Measurements from ENCODE around the gene C1orf21. TPM values are rescaled to one million over a fixed set of nuclear protein-coding genes. Genes with fewer than 3 reads are reported as not detected.

The C1orf21 gene
- total RNA-seq, 2 experiments from 2014 or later: 2.7 to 4.1 TPM

DNA sequence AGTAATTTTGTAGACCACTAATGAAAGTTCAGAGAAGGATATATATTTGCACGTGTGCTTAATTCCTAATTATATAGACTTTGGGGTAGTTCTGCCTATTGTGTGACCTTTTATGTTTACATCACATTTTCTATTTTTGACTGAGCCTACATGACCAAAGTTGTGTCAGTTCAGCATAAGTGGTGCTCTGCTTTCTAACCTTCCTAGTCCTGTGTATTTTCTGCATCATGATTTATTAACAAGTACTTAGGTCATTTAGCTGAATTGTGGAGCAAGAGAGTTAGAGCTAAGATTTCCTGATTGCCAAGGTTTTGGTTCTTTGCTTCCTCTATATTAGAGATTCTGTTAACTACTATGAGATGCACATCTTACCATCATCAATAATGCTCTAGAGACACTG, 176.0 kb downstream of the C1orf21 start:
- H3K27ac Mint-ChIP-seq: no peak overlapping the region
- H3K4me3 Mint-ChIP-seq: no peak overlapping the region
- H3K4me1 Mint-ChIP-seq: no peaks in the 10 kb centered on the region
- no peaks in the 10 kb centered on the region for H3K9me3 Mint-ChIP-seq
- no peaks in the 10 kb centered on the region for H3K27me3 Mint-ChIP-seq
- no peak for DNase-seq
- H3K36me3 Mint-ChIP-seq: no peaks in the 10 kb centered on the region

DNA sequence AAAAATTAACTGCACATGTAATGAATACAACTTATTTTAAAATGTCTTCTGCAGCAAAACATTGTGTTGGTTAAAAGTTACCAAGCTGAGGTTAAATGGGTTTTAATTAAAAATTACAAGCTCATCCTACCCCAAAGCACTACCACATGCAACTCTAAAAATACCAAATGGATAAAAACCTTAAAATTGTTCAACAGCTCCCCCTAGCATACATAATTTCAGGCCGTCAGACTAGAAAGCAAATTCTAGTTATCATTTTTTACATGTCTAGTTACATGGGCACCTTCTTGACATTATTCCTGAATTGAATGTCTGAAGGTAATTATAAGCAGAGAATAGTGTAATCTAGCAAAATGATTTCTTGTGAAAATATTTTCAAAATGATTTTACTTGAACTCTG, 176.5 kb downstream of the C1orf21 start:
- no peaks in the 10 kb centered on the region for H3K4me1 Mint-ChIP-seq
- no peak overlapping the region for H3K27ac Mint-ChIP-seq
- H3K9me3 Mint-ChIP-seq: no peaks in the 10 kb centered on the region
- no peaks in the 10 kb centered on the region for H3K27me3 Mint-ChIP-seq
- DNase-seq: no peak
- H3K4me3 Mint-ChIP-seq: no peak overlapping the region
- H3K36me3 Mint-ChIP-seq: no peaks in the 10 kb centered on the region

DNA sequence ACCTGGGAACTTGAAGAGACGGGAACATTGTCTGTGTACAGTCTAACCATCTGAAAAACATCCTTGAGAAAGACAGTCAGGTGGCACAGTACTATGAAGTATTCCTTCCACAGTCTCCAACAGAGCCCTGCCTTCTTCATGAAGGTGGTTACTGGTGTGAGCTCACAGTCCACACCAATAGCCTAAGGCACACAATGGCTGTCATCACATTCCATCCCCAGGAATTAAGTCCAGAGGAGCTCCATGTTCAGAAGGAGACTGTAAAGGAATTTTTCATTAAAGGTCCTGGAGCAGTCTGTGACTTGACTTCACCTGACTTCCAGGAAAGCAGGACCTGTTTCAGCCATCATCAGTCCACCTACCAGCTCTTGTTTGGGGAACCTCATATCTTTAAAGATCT, 180.2 kb downstream of the C1orf21 start:
- DNase-seq: no peak
- Mint-ChIP-seq H3K27me3 (no peaks in the 10 kb centered on the region), H3K9me3 (no peaks in the 10 kb centered on the region), H3K27ac (no peak overlapping the region), H3K4me3 (no peak overlapping the region), H3K4me1 (no peaks in the 10 kb centered on the region), H3K36me3 (no peaks in the 10 kb centered on the region)

DNA sequence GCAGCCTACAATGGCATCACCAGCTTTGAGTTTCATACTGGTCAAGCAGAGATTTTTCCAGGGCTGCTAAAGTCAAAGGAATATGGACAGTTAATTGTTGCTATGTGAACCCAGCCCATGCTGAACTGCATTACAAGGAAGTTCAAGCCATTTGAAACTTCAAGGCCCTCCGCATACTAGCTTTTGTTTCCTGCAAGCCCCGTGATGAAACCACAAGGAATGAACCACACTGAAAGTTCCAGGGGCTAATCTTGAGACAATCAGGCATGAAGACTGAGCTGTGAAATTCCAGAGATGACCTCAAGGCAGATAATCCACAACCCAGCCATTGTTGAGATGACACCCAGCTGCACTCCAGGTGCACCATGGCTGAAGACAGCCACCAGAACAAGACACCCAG, 180.8 kb downstream of the C1orf21 start:
- Mint-ChIP-seq H3K27ac (no peak overlapping the region), H3K36me3 (no peaks in the 10 kb centered on the region), H3K4me1 (no peaks in the 10 kb centered on the region), H3K4me3 (no peak overlapping the region), H3K27me3 (no peaks in the 10 kb centered on the region), H3K9me3 (no peaks in the 10 kb centered on the region)
- no peak for DNase-seq

DNA sequence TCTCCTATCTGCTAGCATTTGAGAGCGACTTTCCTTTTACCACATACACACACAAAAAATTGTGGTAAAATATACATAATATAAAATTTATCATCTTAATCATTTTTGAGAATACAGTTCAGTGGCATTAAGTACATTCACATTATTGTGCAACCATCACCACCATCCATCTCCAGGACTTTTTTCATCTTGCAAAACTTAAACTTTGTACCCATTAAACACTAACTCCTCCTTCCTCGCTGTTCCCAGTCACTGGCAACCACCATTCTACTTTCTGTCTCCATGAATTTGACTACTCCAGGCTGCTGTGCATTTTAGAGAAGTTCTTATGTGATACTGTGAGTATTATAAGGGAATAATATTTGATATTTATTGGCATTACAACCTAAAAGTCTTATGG, 181.3 kb downstream of the C1orf21 start:
- Mint-ChIP-seq H3K4me3 (no peak overlapping the region), H3K9me3 (no peaks in the 10 kb centered on the region), H3K4me1 (no peaks in the 10 kb centered on the region), H3K36me3 (no peaks in the 10 kb centered on the region), H3K27me3 (no peaks in the 10 kb centered on the region), H3K27ac (no peak overlapping the region)
- DNase-seq: no peak

DNA sequence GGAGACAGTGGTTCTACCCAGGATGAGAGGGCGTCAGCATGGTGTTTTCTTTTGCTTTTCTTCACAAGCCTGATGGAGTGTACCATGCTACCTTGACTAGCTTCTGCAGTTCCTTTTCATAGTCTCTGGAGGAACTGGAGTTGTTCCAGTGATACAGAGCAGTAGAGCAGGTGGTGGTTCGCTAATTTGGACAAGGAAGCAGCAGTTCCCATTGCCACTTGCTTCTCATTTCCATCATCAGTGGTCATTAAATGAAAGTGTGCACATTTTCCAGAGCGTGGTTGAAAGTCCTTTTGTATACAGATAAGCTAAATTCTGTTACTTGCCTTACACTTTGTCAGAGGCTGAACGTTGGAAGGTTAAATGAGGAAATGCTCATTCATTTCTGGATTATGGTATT, 182.3 kb downstream of the C1orf21 start:
- Mint-ChIP-seq H3K36me3 (no peaks in the 10 kb centered on the region), H3K27me3 (no peaks in the 10 kb centered on the region), H3K9me3 (no peaks in the 10 kb centered on the region), H3K4me3 (no peak overlapping the region), H3K4me1 (no peaks in the 10 kb centered on the region), H3K27ac (no peak overlapping the region)
- no peak for DNase-seq

DNA sequence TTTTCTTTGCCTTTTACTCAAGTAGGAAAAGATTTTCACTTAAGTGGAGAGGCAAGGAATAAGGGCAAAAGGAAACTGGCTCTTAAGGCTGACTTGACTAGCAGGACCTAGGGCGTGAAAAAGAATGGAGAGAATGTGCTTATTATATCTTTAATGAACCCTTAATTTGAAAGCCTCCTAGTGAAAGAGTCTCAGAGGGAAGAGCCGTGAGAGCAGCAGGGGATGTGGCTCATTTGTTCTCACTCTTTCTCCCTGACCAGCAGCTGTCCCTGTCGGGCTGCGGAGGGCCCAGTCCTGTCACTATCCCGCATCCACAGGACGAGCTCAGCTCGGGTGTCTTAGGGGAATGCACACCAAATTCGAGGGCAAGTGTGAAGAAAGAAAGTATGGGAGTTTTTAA, 187.8 kb downstream of the C1orf21 start:
- Mint-ChIP-seq H3K9me3 (no peaks in the 10 kb centered on the region), H3K36me3 (no peaks in the 10 kb centered on the region), H3K4me1 (no peaks in the 10 kb centered on the region), H3K4me3 (no peak overlapping the region), H3K27me3 (no peaks in the 10 kb centered on the region), H3K27ac (no peak overlapping the region)
- DNase-seq: no peak

DNA sequence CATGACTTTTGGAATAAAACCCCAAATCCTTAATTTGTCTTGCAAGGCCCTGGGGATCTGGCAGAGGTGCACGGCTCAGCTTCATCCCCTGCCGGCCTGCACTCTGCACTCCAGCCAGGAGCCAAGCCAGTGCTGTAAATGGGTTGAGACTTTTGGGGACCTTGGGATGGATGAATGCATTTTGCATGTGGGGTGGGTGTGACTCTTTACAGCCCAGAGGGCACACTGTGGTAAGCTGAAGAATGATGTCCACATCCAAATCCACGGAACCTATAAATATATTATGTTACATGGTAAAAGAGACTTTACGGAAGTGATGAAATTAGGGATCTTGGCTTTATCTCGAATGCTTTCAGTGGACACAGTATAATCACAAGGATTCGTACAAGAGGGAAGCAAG, 190.0 kb downstream of the C1orf21 start:
- Mint-ChIP-seq H3K4me1 (no peaks in the 10 kb centered on the region), H3K27me3 (no peaks in the 10 kb centered on the region), H3K27ac (no peak overlapping the region), H3K36me3 (no peaks in the 10 kb centered on the region), H3K9me3 (peaks cover 2% of the 10 kb centered on the region), H3K4me3 (no peak overlapping the region)
- no peak for DNase-seq

DNA sequence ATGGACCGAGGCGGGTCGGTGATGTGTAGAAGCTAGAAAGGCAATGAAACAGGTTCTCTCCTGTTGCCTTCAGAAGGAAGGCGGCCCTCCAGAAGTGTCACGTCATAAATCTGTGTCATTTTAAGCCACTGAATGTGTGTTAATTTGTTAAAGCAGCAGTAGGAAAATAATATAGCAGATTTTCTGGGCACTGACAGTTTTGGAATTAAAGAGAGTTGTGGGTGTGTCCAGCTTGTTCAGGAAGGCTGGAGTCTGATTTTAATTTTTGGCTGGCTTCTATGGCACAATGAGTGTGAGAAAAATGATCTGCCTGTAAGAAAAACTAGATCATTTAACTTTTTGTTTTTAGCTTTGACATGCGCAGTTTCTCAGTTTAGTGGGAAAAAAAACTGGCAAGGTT, 190.5 kb downstream of the C1orf21 start:
- Mint-ChIP-seq H3K4me1 (no peaks in the 10 kb centered on the region), H3K27me3 (no peaks in the 10 kb centered on the region), H3K36me3 (no peaks in the 10 kb centered on the region), H3K27ac (no peak overlapping the region), H3K9me3 (peaks cover 2% of the 10 kb centered on the region), H3K4me3 (no peak overlapping the region)
- DNase-seq: no peak

DNA sequence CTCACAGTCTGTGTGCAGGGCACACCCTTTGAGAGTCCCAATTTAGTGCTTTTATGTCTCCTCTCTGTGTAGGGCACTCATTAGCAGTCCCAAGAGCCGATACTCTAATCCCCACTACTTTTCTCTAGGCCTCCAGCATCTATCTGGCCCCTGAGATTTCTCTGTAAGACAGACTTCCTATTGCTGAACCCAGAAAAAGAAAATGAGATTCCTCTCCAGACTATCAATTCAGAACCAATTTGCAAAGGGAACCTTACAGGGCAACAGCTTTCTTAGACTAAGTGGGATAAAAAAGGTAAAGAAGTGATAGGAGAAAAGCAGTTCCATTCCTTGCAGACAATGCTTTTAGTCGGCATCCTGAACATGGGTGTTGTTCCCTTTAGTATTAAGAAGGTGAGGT, 195.6 kb downstream of the C1orf21 start:
- DNase-seq: no peak
- Mint-ChIP-seq H3K27me3 (peaks cover 3% of the 10 kb centered on the region), H3K36me3 (no peaks in the 10 kb centered on the region), H3K27ac (no peak overlapping the region), H3K9me3 (peaks cover 2% of the 10 kb centered on the region), H3K4me3 (no peak overlapping the region), H3K4me1 (no peaks in the 10 kb centered on the region)

DNA sequence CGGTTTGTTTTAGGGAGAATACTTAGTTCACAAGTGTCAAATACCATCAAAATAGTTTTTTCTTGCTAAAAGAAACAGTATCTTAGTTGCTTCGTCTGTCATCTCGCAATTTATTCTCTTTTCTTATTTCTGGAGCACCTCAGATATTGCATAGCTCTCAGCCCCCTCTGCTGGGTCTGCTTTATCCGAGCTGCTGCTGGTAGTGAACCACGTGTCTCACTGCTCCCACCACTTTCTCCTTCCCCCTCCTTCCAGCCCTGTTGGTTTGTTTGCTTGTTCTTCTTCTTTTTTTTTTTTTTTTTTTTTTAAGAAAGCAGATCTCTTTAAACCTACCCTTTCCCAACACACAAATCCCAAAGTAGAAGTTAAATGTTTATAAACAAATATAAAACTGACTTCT, 197.0 kb downstream of the C1orf21 start:
- Mint-ChIP-seq H3K9me3 (peaks cover 2% of the 10 kb centered on the region), H3K4me1 (no peaks in the 10 kb centered on the region), H3K4me3 (no peak overlapping the region), H3K36me3 (no peaks in the 10 kb centered on the region), H3K27me3 (peaks cover 7% of the 10 kb centered on the region), H3K27ac (no peak overlapping the region)
- DNase-seq: no peak

DNA sequence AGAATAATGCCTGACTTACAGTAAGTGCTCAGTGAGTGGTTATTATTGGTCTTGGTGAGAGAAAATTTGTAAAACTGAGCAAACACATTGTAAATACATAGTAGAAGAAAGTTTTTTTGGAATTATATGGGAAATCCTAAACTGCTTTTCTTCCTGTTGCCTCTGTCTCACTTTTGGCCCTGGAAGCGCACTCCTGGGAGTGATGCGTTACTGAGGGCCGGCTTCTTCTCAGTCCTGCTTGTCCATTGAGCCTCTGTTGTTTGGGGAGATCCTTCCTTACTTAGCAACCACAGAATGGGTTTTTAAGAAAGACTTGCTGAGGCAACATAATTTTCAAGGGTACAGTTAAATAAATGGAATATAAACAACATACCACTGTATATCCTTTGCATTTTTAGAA, 201.9 kb downstream of the C1orf21 start:
- no peak overlapping the region for H3K4me3 Mint-ChIP-seq
- no peaks in the 10 kb centered on the region for H3K9me3 Mint-ChIP-seq
- H3K27me3 Mint-ChIP-seq: peaks cover 8% of the 10 kb centered on the region
- no peaks in the 10 kb centered on the region for H3K36me3 Mint-ChIP-seq
- no peak overlapping the region for H3K27ac Mint-ChIP-seq
- DNase-seq: no peak
- H3K4me1 Mint-ChIP-seq: no peaks in the 10 kb centered on the region

DNA sequence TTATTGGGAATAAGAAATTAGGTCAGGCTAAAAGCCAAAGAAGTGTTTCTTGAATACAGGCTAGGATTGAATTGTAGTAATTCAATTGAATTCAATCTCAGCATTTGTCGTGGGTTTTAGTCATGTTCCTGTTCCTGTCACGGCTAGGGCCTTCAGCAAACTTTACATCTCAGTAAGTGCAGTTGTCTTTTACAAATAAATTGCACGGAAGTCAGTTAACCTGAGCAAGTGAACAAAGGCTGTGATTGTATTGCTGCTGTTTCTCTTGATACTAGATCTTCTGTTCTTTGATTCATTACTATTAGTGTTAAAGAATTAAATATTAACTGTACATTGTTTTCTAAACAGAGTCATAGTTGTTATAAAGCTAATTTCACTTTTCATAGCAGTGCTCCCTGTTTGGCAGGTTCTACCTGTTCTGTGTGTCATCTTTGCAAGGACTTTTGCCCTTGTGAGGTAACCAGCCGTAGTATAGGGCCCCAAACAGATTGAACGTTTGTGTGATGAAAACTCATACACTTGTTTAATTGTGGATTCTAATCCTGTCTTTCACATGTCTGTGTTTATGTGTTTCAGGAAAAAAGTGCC, 203.4 kb downstream of the C1orf21 start:
- H3K36me3 Mint-ChIP-seq: no peaks in the 10 kb centered on the region
- DNase-seq: no peak
- no peak overlapping the region for H3K27ac Mint-ChIP-seq
- H3K4me1 Mint-ChIP-seq: no peaks in the 10 kb centered on the region
- H3K27me3 Mint-ChIP-seq: peaks cover 8% of the 10 kb centered on the region
- no peaks in the 10 kb centered on the region for H3K9me3 Mint-ChIP-seq
- H3K4me3 Mint-ChIP-seq: no peak overlapping the region

DNA sequence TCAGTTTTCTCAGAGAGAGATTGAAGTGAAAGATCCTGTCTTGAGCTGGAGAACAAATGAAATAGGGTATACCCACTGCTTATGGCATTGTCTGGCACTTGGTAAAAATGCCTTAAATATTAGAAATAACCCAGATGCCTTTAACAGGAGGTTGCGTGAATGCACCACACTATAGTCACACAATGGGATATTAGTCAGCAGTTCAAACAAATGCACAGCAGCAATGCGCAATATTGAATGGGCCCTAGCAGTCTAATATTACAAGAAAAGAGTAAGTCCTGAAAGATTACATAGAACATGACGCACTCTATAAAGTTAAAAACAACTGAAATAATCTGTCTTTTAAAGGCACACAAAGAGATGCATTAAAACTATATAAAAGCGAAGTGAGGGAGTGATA, 206.8 kb downstream of the C1orf21 start:
- H3K4me3 Mint-ChIP-seq: no peak overlapping the region

DNA sequence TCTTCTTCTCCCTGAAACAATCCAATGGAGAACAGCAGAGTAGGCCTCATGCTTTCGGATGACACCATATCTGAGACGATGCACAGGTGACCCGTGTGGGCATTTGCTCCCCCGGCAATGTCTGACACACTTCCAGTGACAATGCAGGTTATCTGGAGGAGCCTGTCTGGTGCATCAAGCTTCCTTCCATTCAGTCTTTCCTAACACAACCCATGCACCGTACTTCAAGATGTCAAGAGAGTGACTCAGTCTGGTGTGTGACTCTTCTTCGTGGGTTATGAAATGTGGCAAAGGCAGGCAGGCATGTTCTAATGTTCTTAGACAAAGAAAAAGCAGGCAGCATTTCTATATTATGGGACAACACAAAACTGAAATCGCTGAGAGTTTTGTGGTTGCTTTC, 208.8 kb downstream of the C1orf21 start:
- no peak for DNase-seq
- no peaks in the 10 kb centered on the region for H3K4me1 Mint-ChIP-seq
- H3K36me3 Mint-ChIP-seq: no peaks in the 10 kb centered on the region
- no peaks in the 10 kb centered on the region for H3K9me3 Mint-ChIP-seq
- H3K4me3 Mint-ChIP-seq: no peak overlapping the region
- H3K27ac Mint-ChIP-seq: no peak overlapping the region
- H3K27me3 Mint-ChIP-seq: no peaks in the 10 kb centered on the region

More for the DNA sequence above, 206.8 kb downstream of the C1orf21 start:
- no peak for DNase-seq
- Mint-ChIP-seq H3K4me1 (no peaks in the 10 kb centered on the region), H3K36me3 (no peaks in the 10 kb centered on the region), H3K9me3 (no peaks in the 10 kb centered on the region), H3K27me3 (peaks cover 4% of the 10 kb centered on the region), H3K27ac (no peak overlapping the region)

DNA sequence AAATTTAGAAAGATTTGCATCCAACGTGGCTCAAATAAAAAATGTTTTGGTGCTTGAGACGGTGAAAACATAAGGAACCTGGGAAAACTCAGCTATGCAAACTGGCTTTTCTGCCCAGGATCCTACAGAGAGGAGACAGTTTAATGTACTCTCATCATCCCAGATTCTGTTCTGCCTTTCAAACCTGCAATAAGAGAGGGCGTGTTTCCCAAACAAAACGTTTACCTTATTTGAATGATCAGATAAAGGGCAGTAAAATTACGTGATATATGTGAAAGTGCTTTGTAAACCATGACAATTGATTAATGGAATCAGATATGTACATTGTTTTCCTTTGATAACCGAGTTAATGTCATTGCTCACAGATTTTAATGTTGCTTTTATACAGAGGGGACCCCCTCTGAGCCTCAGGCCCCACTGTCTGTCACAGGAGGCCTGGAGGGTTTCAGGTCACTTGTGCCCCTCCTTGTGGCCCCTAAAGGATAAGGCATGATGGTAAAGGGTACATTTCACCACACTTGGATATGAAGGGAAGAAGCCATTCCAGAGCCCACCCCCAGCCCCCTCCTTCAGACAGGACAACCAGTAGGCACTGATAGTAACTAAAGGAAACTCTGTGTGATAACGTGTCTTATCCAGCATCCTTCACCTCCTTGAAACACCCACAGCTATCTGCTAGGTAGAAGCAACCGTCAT, 210.3 kb downstream of the C1orf21 start:
- Mint-ChIP-seq H3K27me3 (no peaks in the 10 kb centered on the region), H3K4me1 (no peaks in the 10 kb centered on the region), H3K27ac (no peak overlapping the region), H3K4me3 (no peak overlapping the region), H3K9me3 (no peaks in the 10 kb centered on the region), H3K36me3 (no peaks in the 10 kb centered on the region)
- DNase-seq: no peak

All from activated naive CD8-positive, alpha-beta T cell treated with anti-CD3 and anti-CD28 coated beads for 36 hours (primary cell).